GM12878 (cell line): ENCODE data around the gene CPD.

Source experiments
- CHD4 ChIP-seq: fragments of 200-600 bp; sonication (generic); IDR thresholded peaks from 2 replicates; pipeline ENCODE4 v1.6.1; 2016; ENCODE audit warnings: mild to moderate bottlenecking
- CTCF ChIP-seq, 3 experiments: IDR thresholded peaks in 2 of 3; conservative IDR thresholded peaks in 1 of 3; 2 replicates each; pipeline ENCODE4 v1.5.1; 2011; ENCODE audit warnings: low read depth in 3 of 3, low read length in 3 of 3, mild to moderate bottlenecking in 3 of 3, control low read depth in 2 of 3, moderate library complexity in 2 of 3, inconsistent platforms in 1 of 3, mixed read lengths in 1 of 3; ENCODE audit not compliant: control insufficient read depth in 2 of 3, insufficient read depth in 1 of 3; ENCODE audit errors: extremely low read depth in 1 of 3
- ELK1 ChIP-seq: IDR thresholded peaks from 2 replicates; pipeline ENCODE4 v1.6.1; 2012; ENCODE audit warnings: low read depth, low read length, improper control_type of control experiment
- GABPA ChIP-seq: IDR thresholded peaks from 2 replicates; pipeline ENCODE4 v1.6.1; 2014; ENCODE audit warnings: antibody characterized with exemption, low read depth, mild to moderate bottlenecking, inconsistent platforms
- MLLT1 ChIP-seq: fragments of 450-650 bp; IDR thresholded peaks from 2 replicates; pipeline ENCODE4 v1.6.1; 2016; ENCODE audit warnings: mild to moderate bottlenecking
- POLR2A ChIP-seq: IDR thresholded peaks from 2 replicates; pipeline ENCODE4 v1.6.1; 2011; ENCODE audit warnings: low read depth, mild to moderate bottlenecking, low read length
- POLR2AphosphoS5 ChIP-seq: IDR thresholded peaks from 2 replicates; pipeline ENCODE4 v1.6.1; 2011; ENCODE audit warnings: mild to moderate bottlenecking, low read length, inconsistent platforms
- SKIL ChIP-seq: fragments of 450-650 bp; IDR thresholded peaks from 2 replicates; pipeline ENCODE4 v1.6.1; 2017; ENCODE audit warnings: mild to moderate bottlenecking, low read depth, inconsistent platforms; ENCODE audit not compliant: poor library complexity, severe bottlenecking

GRCh38 chr17:30450125-30451027, 71.6 kb downstream of the CPD start:
- TF ChIP-seq CTCF (IDR thresholded peaks at IDR 0.05 in 2 of 3, conservative IDR thresholded peaks at IDR 0.05 in 1 of 3; ENCODE audit: control insufficient read depth in 2 of 3, extremely low read depth in 1 of 3, insufficient read depth in 1 of 3, low read depth in 3 of 3, low read length in 3 of 3) (no peak), GABPA (no peak), POLR2A (no peak), ELK1 (no peak), POLR2AphosphoS5 (no peak), CHD4 (no peak), MLLT1 (no peak), SKIL (no peak)
